Activated CD4-positive, CD25-positive, alpha-beta regulatory T cell treated with anti-CD3 and anti-CD28 coated beads, Interleukin-2, amount 50 U/mL, for 24 hours (primary cell): Measurements from ENCODE around the gene F2.

Experiments used
- ATAC-seq, 2 donors: fragments of 150-1000 bp; cut with Tn5 transposase; one replicate each; pipeline ENCODE4 v1.10.0; 2021; ENCODE audit warnings: mild to moderate bottlenecking in 1 of 2, moderate library complexity in 1 of 2

Gene F2

DNA sequence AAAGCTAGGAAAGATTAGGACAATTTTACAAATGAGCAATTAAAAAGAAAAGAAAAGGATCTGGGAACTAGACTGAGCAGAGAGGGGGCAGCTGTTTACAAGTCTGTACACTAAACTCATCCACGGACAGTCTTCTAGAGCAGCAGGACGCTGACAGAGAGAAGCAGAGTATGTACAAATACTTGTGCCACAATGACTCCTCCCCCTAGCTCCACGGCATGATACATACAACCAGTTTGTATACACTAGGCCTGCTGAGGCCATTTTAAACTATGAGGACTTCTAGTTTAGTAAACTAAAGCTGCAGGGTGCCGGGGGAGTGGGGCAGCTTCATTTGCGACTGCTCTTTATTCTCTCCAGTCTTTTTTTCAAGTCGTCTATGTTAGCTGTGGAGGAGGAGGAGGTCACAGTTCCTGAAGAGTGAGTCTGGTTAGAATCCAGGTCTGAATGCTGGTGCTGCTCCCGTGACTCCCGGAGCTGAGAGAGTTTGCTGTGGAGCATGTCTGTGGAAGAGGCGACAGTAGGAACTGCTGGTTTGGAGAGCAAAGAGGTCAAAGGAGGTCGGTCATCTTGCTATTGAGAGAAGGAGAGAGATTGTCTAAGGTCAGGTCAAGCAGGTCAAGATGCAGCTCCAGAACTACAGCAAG is 24.8 kb downstream of the F2 start:
- no peak for ATAC-seq

GRCh38 chr11:46745328-46745727 is 26.3 kb downstream of the F2 start:
- ATAC-seq: no peak

DNA sequence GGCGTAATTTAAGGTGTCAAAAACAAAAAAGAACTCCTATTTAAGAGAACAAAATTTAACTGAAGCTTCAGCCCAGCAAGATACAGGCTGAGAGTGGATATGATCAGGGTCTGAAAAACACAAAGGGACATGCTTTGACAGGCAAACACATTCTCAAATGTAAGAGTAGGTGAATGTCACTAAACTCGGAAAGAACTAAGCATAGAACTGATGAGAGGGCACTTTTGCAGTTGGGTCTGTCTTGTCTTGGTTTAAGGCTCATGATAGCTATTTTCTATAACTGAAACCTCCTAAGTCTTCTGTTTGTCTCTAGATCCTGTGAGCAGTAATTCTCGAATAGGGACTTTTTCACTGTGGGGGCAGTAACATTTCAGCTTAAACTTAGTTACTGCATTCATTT is 27.0 kb downstream of the F2 start:
- ATAC-seq: no peak

GRCh38 chr11:46747150-46747549 is 28.1 kb downstream of the F2 start:
- no peak for ATAC-seq

DNA sequence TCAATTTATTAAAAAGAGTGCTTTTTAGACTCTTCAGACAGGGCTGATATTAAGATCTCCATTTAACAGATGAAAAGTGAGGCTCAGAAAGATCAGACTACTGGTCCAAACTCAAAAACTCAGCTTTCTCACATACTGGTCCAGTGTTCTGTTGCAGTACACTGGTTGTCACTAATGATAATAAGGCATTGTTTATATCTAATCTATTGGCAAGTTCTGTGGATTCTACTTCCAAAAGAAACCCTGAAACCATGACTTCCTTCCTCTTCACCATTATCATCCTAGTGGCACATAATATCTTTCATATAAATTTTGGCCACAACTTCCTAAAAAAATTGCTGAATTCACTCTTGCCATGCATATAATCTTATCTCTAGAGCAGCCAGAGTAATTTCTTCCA is 36.9 kb downstream of the F2 start:
- ATAC-seq: no peak

GRCh38 chr11:46759196-46759595 is 40.2 kb downstream of the F2 start:
- no peak for ATAC-seq

GRCh38 chr11:46760429-46761128 is 41.6 kb downstream of the F2 start:
- no peak for ATAC-seq

DNA sequence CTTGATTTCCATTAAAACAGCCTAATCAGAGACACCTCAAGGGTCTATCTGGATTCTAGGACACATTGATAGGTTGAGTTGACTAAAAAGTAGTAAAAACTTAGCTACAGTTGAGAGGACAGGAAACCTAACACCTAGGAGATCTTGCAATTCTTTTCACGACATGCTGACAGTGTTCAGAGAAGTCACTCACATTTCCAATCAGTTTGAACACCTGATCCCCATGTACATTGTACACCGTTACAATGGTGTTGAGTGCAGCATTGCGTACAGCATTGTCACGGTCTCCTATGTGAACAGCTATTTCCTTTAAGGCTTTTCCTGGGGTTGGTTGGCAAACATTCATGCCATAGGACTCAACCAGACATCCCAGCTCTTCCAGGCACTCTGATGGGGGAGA is 42.8 kb downstream of the F2 start:
- no peak for ATAC-seq

GRCh38 chr11:46762248-46762647 is 43.2 kb downstream of the F2 start:
- no peak for ATAC-seq

DNA sequence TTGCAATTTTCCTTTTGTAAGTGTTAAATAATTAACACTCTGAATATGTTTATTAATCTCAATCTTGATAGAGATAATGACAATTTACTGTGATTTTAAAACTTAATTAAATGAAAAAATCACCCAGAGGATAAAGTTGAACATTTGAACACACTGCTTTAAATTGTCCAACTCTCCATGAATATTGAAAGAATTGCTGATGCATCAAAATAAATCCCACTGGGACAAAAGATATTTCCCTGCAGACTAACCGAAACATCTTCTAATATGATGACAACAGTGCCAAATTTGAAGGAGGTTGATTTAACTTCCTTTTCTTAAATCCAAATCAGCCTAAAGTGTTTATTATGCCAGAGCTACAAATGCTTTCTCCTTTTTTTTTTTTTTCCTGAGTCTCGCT is 47.6 kb downstream of the F2 start:
- no peak for ATAC-seq

DNA sequence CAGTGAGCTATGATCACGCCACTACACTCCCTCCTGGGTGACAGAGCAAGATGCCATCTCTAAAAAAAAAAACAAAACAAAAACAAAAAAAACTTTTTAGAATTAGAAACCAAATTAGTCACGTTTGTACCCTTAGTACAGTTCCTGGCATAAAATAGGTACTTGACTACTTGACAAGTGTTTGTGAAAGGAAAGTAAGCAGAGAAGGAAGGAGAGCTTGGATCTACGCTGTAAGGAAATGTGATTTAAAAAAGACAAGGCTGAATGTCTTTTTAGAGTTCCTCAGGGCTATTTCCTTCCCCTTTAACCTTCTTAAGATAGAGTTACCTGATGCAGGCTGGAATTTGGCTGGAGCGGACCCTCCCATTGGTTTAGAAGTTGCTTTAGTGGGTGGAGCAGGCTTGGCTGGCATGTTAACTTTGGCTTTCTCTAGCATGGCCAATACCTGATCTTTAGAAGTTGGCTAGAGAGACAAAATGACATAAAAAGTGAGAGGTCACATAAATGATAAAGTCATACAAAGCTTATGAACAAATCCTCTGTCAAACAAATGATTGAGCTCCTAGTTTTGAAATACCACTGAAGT is 50.7 kb downstream of the F2 start:
- ATAC-seq: no peak

DNA sequence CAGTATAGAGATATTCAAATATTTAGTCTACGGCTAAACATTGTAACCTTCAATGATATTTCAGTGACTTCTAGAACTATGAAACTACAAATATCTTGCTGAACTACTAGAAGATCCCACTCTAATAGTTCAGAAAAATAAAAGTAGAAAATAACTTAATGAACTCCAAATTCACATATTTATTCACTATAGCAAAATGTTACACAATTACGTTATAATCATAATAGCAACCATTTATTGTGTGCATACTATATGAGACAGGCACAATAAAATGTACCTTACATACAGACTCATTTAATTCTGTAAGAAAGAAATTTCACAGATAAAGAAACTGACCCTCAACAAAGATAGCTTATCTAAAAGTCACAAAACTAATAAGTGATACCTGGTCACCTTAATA is 57.9 kb downstream of the F2 start:
- no peak for ATAC-seq

DNA sequence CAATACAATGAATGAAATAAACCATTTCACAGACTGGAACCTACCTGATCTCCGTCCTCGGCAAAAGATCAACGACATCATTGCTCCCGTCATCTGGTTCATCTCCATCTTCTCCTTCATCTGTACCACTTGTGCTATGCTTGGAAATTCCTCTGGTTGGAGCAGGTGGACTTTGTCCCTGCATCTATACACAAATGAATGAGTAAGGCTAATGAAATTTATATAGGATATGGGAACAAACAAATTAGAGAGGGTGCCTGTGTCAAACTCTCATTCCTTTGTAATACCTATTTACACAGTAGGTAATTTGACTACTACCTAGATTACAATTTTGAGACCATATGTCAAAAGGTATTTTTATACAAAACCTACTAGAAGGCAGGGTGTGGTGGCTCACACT is 59.4 kb downstream of the F2 start:
- ATAC-seq: no peak
